ENCODE data around the gene CCDC85B.

DNA sequence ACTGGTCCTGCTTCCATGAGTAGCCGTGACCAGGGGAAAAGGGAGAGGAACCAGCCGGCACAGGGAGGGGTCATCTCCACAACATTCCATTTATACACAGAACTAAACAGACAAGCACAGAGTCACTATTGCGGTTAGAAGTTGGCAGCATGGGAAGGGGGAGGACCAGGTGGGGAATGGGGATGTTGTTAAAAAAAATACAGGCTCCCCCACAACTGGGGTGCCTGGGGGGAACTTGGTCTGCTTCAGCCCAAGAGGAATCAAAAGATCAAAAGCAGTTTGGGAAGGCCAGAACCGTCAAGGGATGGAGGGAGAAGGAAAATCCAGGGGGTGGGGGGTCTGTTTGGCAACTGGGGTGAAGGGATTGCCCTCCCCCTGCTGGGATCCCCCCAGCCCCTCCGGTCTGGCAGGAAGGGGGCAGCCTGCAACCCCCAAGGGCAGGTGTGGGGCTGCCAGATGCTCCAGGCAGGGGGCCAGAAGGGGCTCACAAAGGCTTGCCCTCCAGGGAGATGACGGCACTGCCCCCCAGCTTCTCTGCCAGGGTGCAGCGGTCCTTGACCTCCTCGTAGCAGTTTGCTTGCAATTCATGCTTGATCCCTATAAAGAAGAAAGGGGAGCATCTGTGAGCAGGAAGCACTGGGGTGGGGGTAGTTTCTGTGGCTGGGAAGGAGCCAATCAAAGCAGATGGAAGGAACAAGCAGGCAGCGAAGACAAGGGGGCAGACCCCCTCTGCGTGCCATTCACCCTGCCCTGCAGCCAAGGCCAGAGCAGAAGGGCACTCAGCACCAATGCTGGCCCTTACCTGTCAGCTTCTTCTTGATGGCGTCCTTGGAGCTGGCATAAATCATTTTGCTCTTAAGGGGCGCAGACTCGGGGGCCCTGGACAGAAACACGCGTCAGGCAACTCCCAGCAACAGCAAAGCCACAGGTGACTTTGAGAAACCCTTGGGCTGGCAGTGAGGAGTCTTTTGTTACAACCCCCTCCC lies 35.3 kb upstream of the CCDC85B start:
- TF ChIP-seq FOXP2 (optimal IDR thresholded peaks at IDR 0.05; ENCODE audit: control extremely low read depth, extremely low read length, insufficient read depth), result no peak
- no peak for TF ChIP-seq EZH2 (IDR thresholded peaks at IDR 0.05)
- no peak for TF ChIP-seq POLR2AphosphoS5 (IDR thresholded peaks at IDR 0.05; ENCODE audit: borderline replicate concordance, low read depth, low read length)

All from SK-N-MC (cell line).